Neural progenitor cell (in vitro differentiated cells): ENCODE results near the gene CES2.

Experiments
- CTCF ChIP-seq: fragments of 200-600 bp; sonication (generic); IDR thresholded peaks from 2 replicates; pipeline ENCODE4 v1.5.1; 2017; ENCODE audit warnings: antibody characterized with exemption, mild to moderate bottlenecking
- EZH2phosphoT487 ChIP-seq: fragments of 200-600 bp; sonication (generic); IDR thresholded peaks from 2 replicates; pipeline ENCODE4 v1.6.1; 2017; ENCODE audit warnings: antibody characterized with exemption

DNA sequence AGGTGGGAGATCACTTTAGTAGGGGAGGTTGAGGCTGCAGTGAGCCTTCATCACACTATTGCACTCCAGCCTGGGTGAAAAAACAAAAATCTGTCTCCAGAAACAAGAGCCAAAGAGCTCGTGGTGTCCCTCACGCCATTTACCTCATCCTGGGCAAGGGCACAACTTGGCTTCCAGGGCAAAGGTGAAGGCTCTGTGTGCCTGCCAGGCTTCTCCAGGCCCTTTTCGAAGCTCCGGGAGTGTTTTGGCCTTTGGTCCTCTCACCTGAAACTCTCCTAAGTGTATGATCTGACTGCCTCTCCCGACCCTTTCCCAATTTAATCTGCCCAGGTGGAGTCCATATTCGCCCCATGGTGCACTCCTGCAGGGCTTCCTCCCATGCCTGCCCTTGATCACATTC is 14.2 kb downstream of the CES2 start:
- TF ChIP-seq CTCF (no peak), EZH2phosphoT487 (no peak)
